Neural cell (in vitro differentiated cells): ENCODE results near the gene LTBP1.

Experiments used
- EP300 ChIP-seq: fragments of 450-650 bp; conservative IDR thresholded peaks from 2 replicates; pipeline ENCODE4 v1.6.1; 2014; ENCODE audit warnings: antibody characterized with exemption, mild to moderate bottlenecking, moderate library complexity; ENCODE audit not compliant: poor library complexity, severe bottlenecking
- EZH2 ChIP-seq: fragments of 200-600, 300-800 bp; shearing (Covaris generic), sonication (generic); IDR thresholded peaks from 2 replicates; pipeline ENCODE4 v1.6.1; 2014; ENCODE audit warnings: antibody characterized with exemption, low read length, borderline replicate concordance, mild to moderate bottlenecking; ENCODE audit not compliant: insufficient read depth, poor library complexity, severe bottlenecking
- RAD21 ChIP-seq: fragments of 450-650 bp; conservative IDR thresholded peaks from 2 replicates; pipeline ENCODE4 v1.6.1; 2014; ENCODE audit warnings: antibody characterized with exemption, mild to moderate bottlenecking, moderate library complexity
- TF ChIP-seq, protein P1 (sequence below): IDR thresholded peaks from 2 replicates; pipeline ENCODE4 v1.6.1; 2012; ENCODE audit warnings: borderline replicate concordance
- TF ChIP-seq, protein P2 (sequence below): fragments of 450-650 bp; IDR thresholded peaks from 2 replicates; pipeline ENCODE4 v1.5.1; 2014; ENCODE audit warnings: antibody characterized with exemption, mild to moderate bottlenecking, moderate library complexity; ENCODE audit not compliant: poor library complexity, severe bottlenecking

DNA sequence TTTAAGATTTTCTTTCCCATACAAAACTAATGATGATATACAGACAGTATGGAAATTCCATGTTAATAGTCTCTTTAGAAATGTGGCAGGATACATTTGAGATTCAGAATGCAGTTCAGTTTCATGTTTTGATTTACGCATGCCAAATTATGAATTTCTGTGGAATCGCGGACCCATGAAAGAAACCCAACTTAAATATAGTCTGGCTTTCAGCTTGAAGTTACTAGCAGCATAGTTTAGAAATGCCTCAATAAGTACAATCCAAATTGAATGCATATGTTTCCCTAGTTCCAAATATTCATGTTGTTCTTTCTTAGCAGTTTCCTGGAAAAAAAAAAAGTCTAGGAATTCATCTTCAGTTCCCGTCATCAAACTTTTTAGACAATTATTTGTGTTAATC, 365.6 kb downstream of the LTBP1 start:
- TF ChIP-seq RAD21 (no peak), EZH2 (no peak), EP300 (no peak)
- TF ChIP-seq, protein P1, sequence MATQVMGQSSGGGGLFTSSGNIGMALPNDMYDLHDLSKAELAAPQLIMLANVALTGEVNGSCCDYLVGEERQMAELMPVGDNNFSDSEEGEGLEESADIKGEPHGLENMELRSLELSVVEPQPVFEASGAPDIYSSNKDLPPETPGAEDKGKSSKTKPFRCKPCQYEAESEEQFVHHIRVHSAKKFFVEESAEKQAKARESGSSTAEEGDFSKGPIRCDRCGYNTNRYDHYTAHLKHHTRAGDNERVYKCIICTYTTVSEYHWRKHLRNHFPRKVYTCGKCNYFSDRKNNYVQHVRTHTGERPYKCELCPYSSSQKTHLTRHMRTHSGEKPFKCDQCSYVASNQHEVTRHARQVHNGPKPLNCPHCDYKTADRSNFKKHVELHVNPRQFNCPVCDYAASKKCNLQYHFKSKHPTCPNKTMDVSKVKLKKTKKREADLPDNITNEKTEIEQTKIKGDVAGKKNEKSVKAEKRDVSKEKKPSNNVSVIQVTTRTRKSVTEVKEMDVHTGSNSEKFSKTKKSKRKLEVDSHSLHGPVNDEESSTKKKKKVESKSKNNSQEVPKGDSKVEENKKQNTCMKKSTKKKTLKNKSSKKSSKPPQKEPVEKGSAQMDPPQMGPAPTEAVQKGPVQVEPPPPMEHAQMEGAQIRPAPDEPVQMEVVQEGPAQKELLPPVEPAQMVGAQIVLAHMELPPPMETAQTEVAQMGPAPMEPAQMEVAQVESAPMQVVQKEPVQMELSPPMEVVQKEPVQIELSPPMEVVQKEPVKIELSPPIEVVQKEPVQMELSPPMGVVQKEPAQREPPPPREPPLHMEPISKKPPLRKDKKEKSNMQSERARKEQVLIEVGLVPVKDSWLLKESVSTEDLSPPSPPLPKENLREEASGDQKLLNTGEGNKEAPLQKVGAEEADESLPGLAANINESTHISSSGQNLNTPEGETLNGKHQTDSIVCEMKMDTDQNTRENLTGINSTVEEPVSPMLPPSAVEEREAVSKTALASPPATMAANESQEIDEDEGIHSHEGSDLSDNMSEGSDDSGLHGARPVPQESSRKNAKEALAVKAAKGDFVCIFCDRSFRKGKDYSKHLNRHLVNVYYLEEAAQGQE: no peak
- TF ChIP-seq, protein P2, sequence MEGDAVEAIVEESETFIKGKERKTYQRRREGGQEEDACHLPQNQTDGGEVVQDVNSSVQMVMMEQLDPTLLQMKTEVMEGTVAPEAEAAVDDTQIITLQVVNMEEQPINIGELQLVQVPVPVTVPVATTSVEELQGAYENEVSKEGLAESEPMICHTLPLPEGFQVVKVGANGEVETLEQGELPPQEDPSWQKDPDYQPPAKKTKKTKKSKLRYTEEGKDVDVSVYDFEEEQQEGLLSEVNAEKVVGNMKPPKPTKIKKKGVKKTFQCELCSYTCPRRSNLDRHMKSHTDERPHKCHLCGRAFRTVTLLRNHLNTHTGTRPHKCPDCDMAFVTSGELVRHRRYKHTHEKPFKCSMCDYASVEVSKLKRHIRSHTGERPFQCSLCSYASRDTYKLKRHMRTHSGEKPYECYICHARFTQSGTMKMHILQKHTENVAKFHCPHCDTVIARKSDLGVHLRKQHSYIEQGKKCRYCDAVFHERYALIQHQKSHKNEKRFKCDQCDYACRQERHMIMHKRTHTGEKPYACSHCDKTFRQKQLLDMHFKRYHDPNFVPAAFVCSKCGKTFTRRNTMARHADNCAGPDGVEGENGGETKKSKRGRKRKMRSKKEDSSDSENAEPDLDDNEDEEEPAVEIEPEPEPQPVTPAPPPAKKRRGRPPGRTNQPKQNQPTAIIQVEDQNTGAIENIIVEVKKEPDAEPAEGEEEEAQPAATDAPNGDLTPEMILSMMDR: no peak
